Measurements from ENCODE around the gene CCDC87.

The CCDC87 gene

GRCh38 chr11:66559866-66560676, 32.8 kb downstream of the CCDC87 start:
- Histone ChIP-seq H3K9ac (ENCODE audit: low read length) (no peak overlapping the region), H3K4me1 (ENCODE audit: control insufficient read depth, low read depth, low read length) (no peaks in the 10 kb centered on the region), H3K4me3 (ENCODE audit: low read length) (no peak overlapping the region), H3K9me3 (ENCODE audit: control insufficient read depth, low read depth, low read length) (no peaks in the 10 kb centered on the region), H3K36me3 (ENCODE audit: control insufficient read depth, low read depth, low read length) (peaks cover 52% of the 10 kb centered on the region), H3K27ac (ENCODE audit: low read length) (no peak overlapping the region), H3K27me3 (ENCODE audit: control insufficient read depth, insufficient read depth, low read length) (no peaks in the 10 kb centered on the region)

DNA sequence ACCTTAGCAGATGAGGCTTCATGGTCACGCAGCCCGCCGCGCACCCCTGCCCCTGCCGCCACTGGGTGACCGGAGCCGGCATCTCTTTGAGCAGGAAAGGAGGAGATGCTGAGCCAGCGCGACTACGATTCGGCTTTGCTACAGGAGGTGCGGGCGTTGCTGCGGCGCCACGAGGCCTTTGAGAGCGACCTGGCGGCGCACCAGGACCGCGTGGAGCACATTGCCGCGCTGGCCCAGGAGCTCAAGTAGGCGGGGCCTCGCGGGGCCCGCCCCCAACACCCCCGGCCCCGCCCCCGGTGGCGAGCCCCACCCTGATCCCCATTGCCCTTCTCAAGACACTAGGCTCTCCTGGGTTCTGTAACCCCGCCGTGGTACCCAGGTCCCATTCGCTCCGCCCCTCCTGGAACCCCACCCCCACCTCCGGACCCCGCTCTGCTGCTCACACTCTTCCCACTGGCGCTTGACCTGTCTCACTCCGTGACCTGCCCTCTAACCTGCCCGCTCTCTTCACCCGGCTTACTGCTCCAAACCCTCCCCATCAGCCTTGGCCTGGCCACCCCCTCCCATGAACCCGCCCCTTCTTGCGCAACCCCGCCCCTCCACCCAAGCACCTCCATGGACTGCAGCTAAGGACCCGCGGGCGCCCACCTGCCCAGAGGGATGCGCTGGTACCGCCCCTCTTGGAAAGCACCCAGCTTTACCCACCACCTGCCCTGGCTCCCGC, 33.6 kb downstream of the CCDC87 start:
- H3K4me3 ChIP-seq (ENCODE audit: low read length), result no peak overlapping the region
- H3K9ac ChIP-seq (ENCODE audit: low read length), result no peak overlapping the region
- peaks cover 55% of the 10 kb centered on the region for H3K36me3 ChIP-seq (ENCODE audit: control insufficient read depth, low read depth, low read length)
- no peaks in the 10 kb centered on the region for H3K9me3 ChIP-seq (ENCODE audit: control insufficient read depth, low read depth, low read length)
- no peak overlapping the region for H3K27ac ChIP-seq (ENCODE audit: low read length)
- no peaks in the 10 kb centered on the region for H3K4me1 ChIP-seq (ENCODE audit: control insufficient read depth, low read depth, low read length)
- no peaks in the 10 kb centered on the region for H3K27me3 ChIP-seq (ENCODE audit: control insufficient read depth, insufficient read depth, low read length)

DNA sequence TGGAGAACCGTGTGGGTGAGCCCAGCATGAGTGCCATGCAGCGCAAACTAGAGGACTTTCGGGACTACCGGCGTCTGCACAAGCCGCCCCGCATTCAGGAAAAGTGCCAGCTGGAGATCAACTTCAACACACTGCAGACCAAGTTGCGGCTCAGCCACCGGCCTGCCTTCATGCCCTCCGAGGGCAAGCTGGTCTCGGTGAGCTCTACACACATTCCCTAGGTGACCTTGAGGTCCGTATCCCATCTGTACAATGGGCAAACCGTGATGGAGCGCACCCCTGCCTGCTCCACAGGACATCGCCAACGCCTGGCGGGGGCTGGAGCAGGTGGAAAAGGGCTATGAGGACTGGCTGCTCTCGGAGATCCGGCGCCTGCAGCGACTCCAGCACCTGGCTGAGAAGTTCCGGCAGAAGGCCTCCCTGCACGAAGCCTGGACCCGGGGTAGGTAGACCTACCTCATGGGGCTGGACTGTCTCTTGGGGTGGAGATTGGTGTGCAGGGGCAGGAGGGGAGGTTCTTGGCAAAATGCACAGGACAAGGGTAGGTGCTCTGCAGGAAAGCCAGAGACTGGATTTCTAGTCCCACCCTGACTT, 35.0 kb downstream of the CCDC87 start:
- H3K4me3 ChIP-seq (ENCODE audit: low read length), result no peak overlapping the region
- no peaks in the 10 kb centered on the region for H3K4me1 ChIP-seq (ENCODE audit: control insufficient read depth, low read depth, low read length)
- H3K27ac ChIP-seq (ENCODE audit: low read length), result no peak overlapping the region
- no peaks in the 10 kb centered on the region for H3K9me3 ChIP-seq (ENCODE audit: control insufficient read depth, low read depth, low read length)
- H3K36me3 ChIP-seq (ENCODE audit: control insufficient read depth, low read depth, low read length), result peaks cover 51% of the 10 kb centered on the region
- H3K27me3 ChIP-seq (ENCODE audit: control insufficient read depth, insufficient read depth, low read length), result no peaks in the 10 kb centered on the region
- H3K9ac ChIP-seq (ENCODE audit: low read length), result no peak overlapping the region

GRCh38 chr11:66556086-66556485, 36.8 kb downstream of the CCDC87 start:
- Histone ChIP-seq H3K4me3 (ENCODE audit: low read length) (no peak overlapping the region), H3K27ac (ENCODE audit: low read length) (no peak overlapping the region), H3K36me3 (ENCODE audit: control insufficient read depth, low read depth, low read length) (peaks cover 41% of the 10 kb centered on the region), H3K27me3 (ENCODE audit: control insufficient read depth, insufficient read depth, low read length) (no peaks in the 10 kb centered on the region), H3K9ac (ENCODE audit: low read length) (no peak overlapping the region), H3K4me1 (ENCODE audit: control insufficient read depth, low read depth, low read length) (no peaks in the 10 kb centered on the region), H3K9me3 (ENCODE audit: control insufficient read depth, low read depth, low read length) (no peaks in the 10 kb centered on the region)

- no peak overlapping the region for H3K9ac ChIP-seq (ENCODE audit: low read length)
- H3K27me3 ChIP-seq (ENCODE audit: control insufficient read depth, insufficient read depth, low read length), result no peaks in the 10 kb centered on the region
- H3K4me1 ChIP-seq (ENCODE audit: control insufficient read depth, low read depth, low read length), result no peaks in the 10 kb centered on the region
- H3K36me3 ChIP-seq (ENCODE audit: control insufficient read depth, low read depth, low read length), result peaks cover 34% of the 10 kb centered on the region
- H3K27ac ChIP-seq (ENCODE audit: low read length), result no peak overlapping the region
- H3K9me3 ChIP-seq (ENCODE audit: control insufficient read depth, low read depth, low read length), result no peaks in the 10 kb centered on the region
- H3K4me3 ChIP-seq (ENCODE audit: low read length), result no peak overlapping the region
Observed at GRCh38 chr11:66555416-66555815, 37.4 kb downstream of the CCDC87 start.

- Histone ChIP-seq H3K27me3 (ENCODE audit: control insufficient read depth, insufficient read depth, low read length) (no peaks in the 10 kb centered on the region), H3K9ac (ENCODE audit: low read length) (no peak overlapping the region)
Observed at GRCh38 chr11:66554602-66555001, 38.3 kb downstream of the CCDC87 start.

GRCh38 chr11:66550887-66551286, 42.0 kb downstream of the CCDC87 start:
- Histone ChIP-seq H3K27ac (ENCODE audit: low read length) (no peak overlapping the region), H3K4me3 (ENCODE audit: low read length) (no peak overlapping the region), H3K27me3 (ENCODE audit: control insufficient read depth, insufficient read depth, low read length) (no peaks in the 10 kb centered on the region), H3K9ac (ENCODE audit: low read length) (no peak overlapping the region), H3K36me3 (ENCODE audit: control insufficient read depth, low read depth, low read length) (peaks cover 17% of the 10 kb centered on the region), H3K4me1 (ENCODE audit: control insufficient read depth, low read depth, low read length) (peaks cover 9% of the 10 kb centered on the region), H3K9me3 (ENCODE audit: control insufficient read depth, low read depth, low read length) (no peaks in the 10 kb centered on the region)

More at GRCh38 chr11:66554602-66555001, 38.3 kb downstream of the CCDC87 start:
- no peak overlapping the region for H3K27ac ChIP-seq (ENCODE audit: low read length)
- H3K4me1 ChIP-seq (ENCODE audit: control insufficient read depth, low read depth, low read length), result no peaks in the 10 kb centered on the region
- H3K4me3 ChIP-seq (ENCODE audit: low read length), result no peak overlapping the region
- H3K9me3 ChIP-seq (ENCODE audit: control insufficient read depth, low read depth, low read length), result no peaks in the 10 kb centered on the region
- peaks cover 31% of the 10 kb centered on the region for H3K36me3 ChIP-seq (ENCODE audit: control insufficient read depth, low read depth, low read length)

DNA sequence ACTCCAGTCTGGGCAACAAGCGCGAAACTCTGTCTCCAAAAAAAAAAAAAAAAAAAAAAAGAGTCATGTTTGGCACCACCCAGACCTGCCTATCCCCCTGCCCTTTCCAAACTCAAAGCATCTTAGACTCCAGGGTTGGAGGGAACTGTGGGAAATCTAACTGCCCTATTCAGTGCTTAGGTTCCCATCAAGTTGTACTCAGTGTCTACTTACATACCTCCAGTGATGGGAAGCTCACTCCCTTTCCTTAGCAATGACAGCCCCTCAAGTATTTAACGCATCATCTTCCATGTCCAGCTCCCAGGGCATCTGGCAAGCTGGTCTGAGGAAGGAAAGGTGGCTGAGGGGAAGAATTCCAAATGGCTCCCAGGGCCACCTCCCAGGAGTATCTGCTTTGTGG, 43.2 kb downstream of the CCDC87 start:
- no peak overlapping the region for H3K4me3 ChIP-seq (ENCODE audit: low read length)
- peaks cover 9% of the 10 kb centered on the region for H3K4me1 ChIP-seq (ENCODE audit: control insufficient read depth, low read depth, low read length)
- H3K27me3 ChIP-seq (ENCODE audit: control insufficient read depth, insufficient read depth, low read length), result no peaks in the 10 kb centered on the region
- no peak overlapping the region for H3K9ac ChIP-seq (ENCODE audit: low read length)
- H3K27ac ChIP-seq (ENCODE audit: low read length), result no peak overlapping the region
- H3K36me3 ChIP-seq (ENCODE audit: control insufficient read depth, low read depth, low read length), result peaks cover 8% of the 10 kb centered on the region
- no peaks in the 10 kb centered on the region for H3K9me3 ChIP-seq (ENCODE audit: control insufficient read depth, low read depth, low read length)

- Histone ChIP-seq H3K27me3 (ENCODE audit: control insufficient read depth, insufficient read depth, low read length) (no peaks in the 10 kb centered on the region), H3K9me3 (ENCODE audit: control insufficient read depth, low read depth, low read length) (no peaks in the 10 kb centered on the region), H3K36me3 (ENCODE audit: control insufficient read depth, low read depth, low read length) (peaks cover 5% of the 10 kb centered on the region), H3K27ac (ENCODE audit: low read length) (no peak overlapping the region), H3K9ac (ENCODE audit: low read length) (no peak overlapping the region), H3K4me3 (ENCODE audit: low read length) (no peak overlapping the region), H3K4me1 (ENCODE audit: control insufficient read depth, low read depth, low read length) (peaks cover 11% of the 10 kb centered on the region)
Observed at GRCh38 chr11:66548774-66549630, 43.9 kb downstream of the CCDC87 start.

- H3K9me3 ChIP-seq (ENCODE audit: control insufficient read depth, low read depth, low read length), result no peaks in the 10 kb centered on the region
Observed at GRCh38 chr11:66548041-66548440, 44.8 kb downstream of the CCDC87 start.

GRCh38 chr11:66547662-66548009, 45.2 kb downstream of the CCDC87 start:
- Histone ChIP-seq H3K27ac (ENCODE audit: low read length) (no peak overlapping the region), H3K4me1 (ENCODE audit: control insufficient read depth, low read depth, low read length) (peaks cover 17% of the 10 kb centered on the region), H3K36me3 (ENCODE audit: control insufficient read depth, low read depth, low read length) (peaks cover 5% of the 10 kb centered on the region), H3K4me3 (ENCODE audit: low read length) (peak overlapping the region; percentile 74), H3K27me3 (ENCODE audit: control insufficient read depth, insufficient read depth, low read length) (no peaks in the 10 kb centered on the region), H3K9ac (ENCODE audit: low read length) (no peak overlapping the region), H3K9me3 (ENCODE audit: control insufficient read depth, low read depth, low read length) (no peaks in the 10 kb centered on the region)

More at GRCh38 chr11:66548041-66548440, 44.8 kb downstream of the CCDC87 start:
- Histone ChIP-seq H3K4me1 (ENCODE audit: control insufficient read depth, low read depth, low read length) (peaks cover 16% of the 10 kb centered on the region), H3K27me3 (ENCODE audit: control insufficient read depth, insufficient read depth, low read length) (no peaks in the 10 kb centered on the region), H3K9ac (ENCODE audit: low read length) (no peak overlapping the region), H3K36me3 (ENCODE audit: control insufficient read depth, low read depth, low read length) (peaks cover 5% of the 10 kb centered on the region), H3K27ac (ENCODE audit: low read length) (no peak overlapping the region), H3K4me3 (ENCODE audit: low read length) (peak overlapping the region; percentile 74)

All from iPS-18a (cell line).